AG10803 (cell line): ENCODE data around the gene GMFB.
"Not testable (repeated sequence)": the region's sequence is repeated elsewhere in the genome, so short reads cannot be mapped to it uniquely, and the experiment has no call there.

Experiments
- DNase-seq: peaks from one replicate; pipeline ENCODE4 v3.0.0; 2010; ENCODE audit warnings: low read depth
- H3K4me3 ChIP-seq: 2 replicates; pipeline ENCODE4 v1.5.1; 2011; ENCODE audit warnings: mild to moderate bottlenecking, low read length, control low read depth
- CTCF ChIP-seq: conservative IDR thresholded peaks from 2 replicates; pipeline ENCODE4 v1.5.1; 2011; ENCODE audit warnings: mild to moderate bottlenecking, low read length, control low read depth, inconsistent platforms

The GMFB gene

DNA sequence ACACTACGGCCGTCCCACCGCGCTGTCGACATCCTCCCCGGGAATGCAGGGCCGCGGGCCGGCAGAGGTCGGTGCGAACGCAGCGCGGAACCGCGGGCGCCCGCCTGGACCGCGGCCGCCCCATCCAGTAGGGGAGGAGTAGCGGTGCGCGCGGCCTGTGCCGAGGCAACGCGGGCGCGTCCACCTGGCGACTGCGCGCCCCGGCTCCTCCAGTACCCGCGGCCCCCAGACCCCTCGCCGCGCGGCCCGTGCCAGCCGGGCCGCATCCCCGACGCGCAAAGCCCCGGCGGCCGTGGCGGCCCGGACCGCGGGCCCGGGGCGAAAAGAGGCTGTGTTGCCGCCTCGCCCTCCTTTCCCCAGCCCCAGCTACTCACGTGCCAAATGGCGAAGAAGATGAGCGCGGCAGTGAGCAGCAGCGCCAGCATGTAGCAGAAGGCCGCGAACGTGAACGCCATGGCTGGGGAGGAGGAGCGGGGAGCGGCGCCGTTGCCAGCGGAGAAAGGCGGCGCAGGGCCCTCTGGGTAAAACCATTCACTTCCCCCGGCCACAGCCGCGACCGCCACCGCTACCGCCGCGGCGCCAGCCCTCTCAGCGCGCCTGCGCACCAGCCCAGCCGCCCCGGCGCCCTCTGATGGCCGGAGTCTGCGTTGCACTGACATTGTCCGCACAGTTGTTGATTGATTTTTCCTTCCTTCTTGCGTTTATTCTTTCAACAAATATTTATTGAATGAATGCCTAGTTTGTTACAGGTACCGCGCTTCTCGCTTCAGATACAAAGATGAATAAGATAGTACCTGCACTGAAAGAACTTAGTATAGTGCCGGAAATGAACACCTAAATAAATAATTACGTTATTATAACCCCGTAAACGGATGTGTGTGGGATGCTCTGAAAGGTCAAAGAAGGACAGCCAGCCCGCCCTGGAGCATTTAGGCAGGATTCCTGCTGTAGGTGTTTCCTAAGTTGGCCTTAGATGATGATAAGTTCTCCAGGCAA lies 47.6 kb downstream of the GMFB start, which contains the start of gene CNIH1:
Gene CNIH1, minus strand, starts transcription at position 502 of the 996 bp plus-strand sequence. Its CDS starts 47 bp downstream, at position 455.
- peak within 1 kb of the TSS; percentile 78 for H3K4me3 ChIP-seq
- peak; percentile 69 for TF ChIP-seq CTCF
- peak; percentile 93 for DNase-seq

DNA sequence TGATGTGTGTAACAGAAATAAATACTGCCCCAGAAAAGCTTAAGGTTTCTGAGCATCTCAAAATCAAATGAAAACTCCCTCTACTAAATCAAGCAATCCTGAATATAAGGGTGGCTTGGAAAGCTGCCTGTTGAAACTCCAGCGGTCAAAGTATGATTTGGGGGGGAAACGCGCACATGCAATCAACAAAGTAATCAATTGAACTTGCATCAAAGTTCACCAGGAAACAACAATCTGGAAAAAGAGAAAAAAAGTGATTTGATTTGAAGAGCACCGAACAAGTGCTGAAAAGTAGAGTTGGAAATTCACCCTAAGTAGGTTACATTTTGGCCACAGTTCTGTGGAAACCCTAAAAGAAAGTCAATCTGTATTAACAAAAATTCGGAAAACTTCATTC lies 48.3 kb downstream of the GMFB start:
- DNase-seq: peak; percentile 18
- peak overlapping the region; percentile 78 for H3K4me3 ChIP-seq

GRCh38 chr14:54440037-54440436 lies 48.7 kb downstream of the GMFB start:
- TF ChIP-seq CTCF: no peak
- peak overlapping the region; percentile 78 for H3K4me3 ChIP-seq
- DNase-seq: peak; percentile 54

More for the DNA sequence above, 48.3 kb downstream of the GMFB start:
- no peak; the same call in 1 of the 2 replicates for TF ChIP-seq CTCF

- no peak for DNase-seq
- H3K4me3 ChIP-seq: no peak overlapping the region
- TF ChIP-seq CTCF: no peak
Measured at GRCh38 chr14:54438703-54439102, 50.1 kb downstream of the GMFB start.

DNA sequence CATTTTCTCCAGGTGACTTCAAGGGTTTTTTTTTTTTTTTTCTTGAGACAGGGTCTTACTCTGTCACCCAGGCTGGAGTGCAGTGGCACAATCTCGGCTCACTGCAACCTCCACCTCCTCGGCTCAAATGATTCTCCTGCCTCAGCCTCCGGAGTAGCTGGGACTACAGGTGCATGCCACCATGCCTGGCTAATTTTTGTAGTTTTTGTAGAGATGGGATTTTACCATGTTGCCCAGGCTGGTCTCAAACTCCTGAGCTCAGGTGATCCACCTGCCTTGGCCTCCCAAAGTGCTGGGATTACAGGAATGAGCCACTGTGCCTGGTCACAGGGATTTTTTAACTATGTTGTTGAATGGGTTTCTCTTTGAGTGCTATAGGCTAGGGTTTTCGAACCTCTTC lies 50.8 kb downstream of the GMFB start:
- not testable (repeated sequence) for DNase-seq, H3K4me3 ChIP-seq

GRCh38 chr14:54435500-54435981 lies 53.2 kb downstream of the GMFB start:
- H3K4me3 ChIP-seq: no peak overlapping the region
- no peak for TF ChIP-seq CTCF
- DNase-seq: peak; percentile 21

- no peak for TF ChIP-seq CTCF
- H3K4me3 ChIP-seq: no peak overlapping the region
- DNase-seq: no peak
Measured at GRCh38 chr14:54428527-54428926, 60.3 kb downstream of the GMFB start.
